ENCODE data around the gene TRIM44. TPM values are rescaled to one million over a fixed set of nuclear protein-coding genes. Genes with fewer than 3 reads are reported as not detected.
A peak's percentile ranks its signal among the peaks of the same experiment; 100 is the strongest.

Gene TRIM44
- total and polyA plus RNA-seq, 8 donors, result 57.6 to 72.1 (median 65.2) TPM

GRCh38 chr11:35619855-35620640 is 42.5 kb upstream of the TRIM44 start:
- H3K9me3 ChIP-seq, result no peaks in the 10 kb centered on the region
- H3K4me3 ChIP-seq, result peak overlapping the region; percentile 53 to 54
- peaks cover 16 to 68% of the 10 kb centered on the region in 2 donors for H3K27me3 ChIP-seq
- DNase-seq (no peak), ATAC-seq (no peak)
- no peak for TF ChIP-seq CTCF (IDR thresholded peaks at IDR 0.05)
- H3K36me3 ChIP-seq, result no peaks in the 10 kb centered on the region
- no peak overlapping the region for H3K27ac ChIP-seq
- peaks cover 12 to 35% of the 10 kb centered on the region in 2 donors for H3K4me1 ChIP-seq
- intact Hi-C loops (cut with DNase I), result loop anchor here in 1 of 2 donors (5.0 kb wide), 1 partner anchor 642 kb away; no protein-coding TSS in a partner anchor

DNA sequence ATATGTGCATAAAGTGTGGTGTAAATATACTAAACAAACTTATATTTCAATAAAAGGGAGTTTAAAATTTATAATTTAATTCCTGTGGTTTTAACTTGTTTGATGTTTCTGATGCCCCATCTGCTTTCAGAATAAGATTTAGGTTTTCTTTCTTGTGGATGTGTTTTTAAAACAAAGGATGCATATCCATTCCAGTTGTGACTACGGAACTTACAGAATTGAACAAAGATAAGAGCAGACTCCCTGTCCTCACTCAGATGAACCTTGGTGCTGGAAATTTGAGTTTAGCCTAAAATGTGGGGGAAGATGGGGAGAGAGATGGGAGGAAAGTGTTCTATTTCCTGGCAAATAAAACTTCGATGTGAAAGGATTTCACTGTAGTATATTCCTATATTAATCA is 41.8 kb upstream of the TRIM44 start:
- Histone ChIP-seq H3K27ac (no peak overlapping the region), H3K4me3 (no peak overlapping the region), H3K36me3 (no peaks in the 10 kb centered on the region), H3K27me3 (peaks cover 16 to 68% of the 10 kb centered on the region in 2 donors), H3K4me1 (peaks cover 12 to 35% of the 10 kb centered on the region in 2 donors), H3K9me3 (no peaks in the 10 kb centered on the region)
- no peak for DNase-seq
- no peak for ATAC-seq
- TF ChIP-seq CTCF (IDR thresholded peaks at IDR 0.05), result no peak
- intact Hi-C loops (cut with DNase I), result no loop called here

DNA sequence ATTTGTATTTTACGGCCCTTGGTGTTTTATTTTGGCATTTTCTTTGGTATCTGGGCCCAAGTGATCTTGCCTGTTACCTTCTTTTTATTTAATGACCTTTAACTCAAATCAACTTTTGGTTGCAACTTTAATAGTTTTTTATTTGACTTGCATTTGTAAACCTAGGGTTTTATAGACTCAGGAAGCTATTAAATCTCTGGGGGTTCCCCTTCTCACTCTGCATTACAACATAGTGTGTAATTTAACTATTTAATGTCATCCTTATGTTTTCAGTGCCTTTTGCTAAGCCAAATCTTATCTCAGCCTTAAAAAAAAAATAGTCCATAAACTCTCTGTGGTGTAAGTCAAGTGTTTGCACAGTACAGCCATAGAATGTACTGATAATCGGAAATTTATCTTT is 41.0 kb upstream of the TRIM44 start:
- no peak overlapping the region for H3K4me3 ChIP-seq
- H3K4me1 ChIP-seq, result peaks cover 12 to 28% of the 10 kb centered on the region in 2 donors
- H3K9me3 ChIP-seq, result no peaks in the 10 kb centered on the region
- no peaks in the 10 kb centered on the region for H3K36me3 ChIP-seq
- intact Hi-C loops (cut with DNase I), result no loop called here
- ATAC-seq (no peak), DNase-seq (no peak)
- H3K27ac ChIP-seq, result no peak overlapping the region
- no peak for TF ChIP-seq CTCF (IDR thresholded peaks at IDR 0.05)
- peaks cover 16 to 68% of the 10 kb centered on the region in 2 donors for H3K27me3 ChIP-seq

DNA sequence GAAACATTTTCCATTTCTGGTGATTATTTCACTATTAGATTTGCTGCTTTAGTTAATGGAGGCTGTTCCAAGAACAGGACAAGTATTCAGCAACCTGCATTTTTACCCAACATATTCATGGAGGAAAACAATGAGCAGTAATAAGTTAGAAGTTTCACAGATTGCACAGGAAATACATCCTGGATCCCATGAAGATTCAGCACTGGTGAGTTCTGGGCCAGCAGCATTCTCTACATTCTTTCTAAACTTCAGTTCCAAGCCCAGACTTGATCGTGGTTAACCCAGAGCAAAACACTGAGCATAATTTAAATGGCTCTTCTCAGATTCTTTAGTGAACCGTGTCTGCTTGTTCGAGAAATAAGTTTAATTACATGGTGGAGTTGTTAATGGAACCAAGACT is 40.5 kb upstream of the TRIM44 start:
- ATAC-seq (no peak), DNase-seq (no peak)
- intact Hi-C loops (cut with DNase I), result no loop called here
- Histone ChIP-seq H3K27ac (no peak overlapping the region), H3K9me3 (no peaks in the 10 kb centered on the region), H3K4me1 (peaks cover 12 to 26% of the 10 kb centered on the region in 2 donors), H3K27me3 (peaks cover 16 to 71% of the 10 kb centered on the region in 2 donors), H3K36me3 (no peaks in the 10 kb centered on the region), H3K4me3 (no peak overlapping the region)
- no peak for TF ChIP-seq CTCF (IDR thresholded peaks at IDR 0.05)

DNA sequence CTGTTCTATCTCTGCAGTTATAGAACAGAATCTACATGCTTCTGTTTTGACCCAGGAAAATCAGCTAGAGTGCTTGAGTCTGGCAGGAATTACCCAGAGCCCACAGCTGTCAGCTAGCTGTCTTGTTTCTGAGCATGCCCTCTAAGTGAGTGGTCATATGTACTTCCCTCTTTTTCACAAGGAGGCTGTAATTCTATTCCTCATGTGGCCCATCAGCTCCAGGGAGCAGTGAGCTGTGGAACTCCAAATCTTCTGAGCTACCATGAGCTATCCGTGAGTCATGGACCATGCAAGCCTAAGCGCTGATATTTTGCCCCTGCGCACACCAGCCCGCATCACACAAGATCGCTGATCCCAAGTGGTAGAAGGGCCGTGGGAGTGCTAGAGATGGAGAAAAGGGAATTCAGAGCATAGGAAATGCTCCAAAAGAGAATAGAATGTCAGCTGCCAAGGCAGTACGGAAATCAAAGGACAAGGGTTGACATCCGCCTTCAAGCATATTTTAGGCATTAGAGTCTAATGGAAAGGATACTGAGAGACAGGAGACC is 38.9 kb upstream of the TRIM44 start:
- peaks cover 16 to 64% of the 10 kb centered on the region in 2 donors for H3K27me3 ChIP-seq
- DNase-seq (no peak), ATAC-seq (no peak)
- no peak overlapping the region for H3K4me3 ChIP-seq
- H3K9me3 ChIP-seq, result no peaks in the 10 kb centered on the region
- peaks cover 12 to 17% of the 10 kb centered on the region in 2 donors for H3K4me1 ChIP-seq
- H3K27ac ChIP-seq, result no peak overlapping the region
- H3K36me3 ChIP-seq, result no peaks in the 10 kb centered on the region
- intact Hi-C loops (cut with DNase I), result no loop called here
- no peak for TF ChIP-seq CTCF (IDR thresholded peaks at IDR 0.05)
